ENCODE data around the gene TBRG4.

The TBRG4 gene

GRCh38 chr7:45140827-45141226 is 29.3 kb upstream of the TBRG4 start:
- DNase-seq: no peak

GRCh38 chr7:45138433-45139267 is 27.2 kb upstream of the TBRG4 start:
- no peak for DNase-seq

- peak; percentile 82 for DNase-seq
Measured at GRCh38 chr7:45136106-45137060, 24.9 kb upstream of the TBRG4 start.

GRCh38 chr7:45133877-45134276 is 22.4 kb upstream of the TBRG4 start:
- no peak for DNase-seq

GRCh38 chr7:45133352-45133751 is 21.9 kb upstream of the TBRG4 start:
- no peak for DNase-seq

GRCh38 chr7:45132708-45133320 is 21.3 kb upstream of the TBRG4 start:
- DNase-seq: no peak

- no peak for DNase-seq
Measured at GRCh38 chr7:45131891-45132290, 20.4 kb upstream of the TBRG4 start.

GRCh38 chr7:45130910-45131309 is 19.4 kb upstream of the TBRG4 start:
- no peak for DNase-seq

- no peak for DNase-seq
Measured at GRCh38 chr7:45129906-45130305, 18.4 kb upstream of the TBRG4 start.

- DNase-seq: no peak
Measured at GRCh38 chr7:45129181-45129800, 17.8 kb upstream of the TBRG4 start.

- no peak for DNase-seq
Measured at GRCh38 chr7:45126920-45127319, 15.4 kb upstream of the TBRG4 start.

- no peak for DNase-seq
Measured at GRCh38 chr7:45126201-45126600, 14.7 kb upstream of the TBRG4 start.

GRCh38 chr7:45125193-45125904 is 13.9 kb upstream of the TBRG4 start:
- no peak for DNase-seq

- no peak for DNase-seq
Measured at GRCh38 chr7:45123913-45124710, 12.6 kb upstream of the TBRG4 start.

- no peak for DNase-seq
Measured at GRCh38 chr7:45122975-45123860, 11.7 kb upstream of the TBRG4 start.

- DNase-seq: no peak
Measured at GRCh38 chr7:45119550-45119949, 8.1 kb upstream of the TBRG4 start.

GRCh38 chr7:45118889-45119331 is 7.4 kb upstream of the TBRG4 start:
- no peak for DNase-seq

- no peak for DNase-seq
Measured at GRCh38 chr7:45118292-45118691, 6.8 kb upstream of the TBRG4 start.

- no peak for DNase-seq
Measured at GRCh38 chr7:45117582-45117981, 6.1 kb upstream of the TBRG4 start.

GRCh38 chr7:45116048-45116447 is 4.6 kb upstream of the TBRG4 start:
- DNase-seq: no peak
